GM12878 (cell line): ENCODE measurements around the gene TSC22D1. TPM values are rescaled to one million over a fixed set of nuclear protein-coding genes. Genes with fewer than 3 reads are reported as not detected.

Experiments
- ATAC-seq: fragments of 200-7000 bp; cut with Tn5 transposase; 3 replicates; pipeline ENCODE4 v1.9.1; 2020; ENCODE audit warnings: mild to moderate bottlenecking, moderate library complexity
- BruUV-seq: library from RNA; stranded (reverse); fragments of 400-500 nt; replicated peaks from 2 replicates; lab custom pipeline; 2021; lab: Mats Ljungman, UMichigan
- CTCF ChIA-PET: fragments of 300-600 bp; sonication (Branson Sonifier 250); formaldehyde crosslinking; extraction: SDS; loops from one replicate; lab custom pipeline; 2021; ENCODE audit warnings: inconsistent platforms; lab: Yijun Ruan, JAX
- POLR2A ChIA-PET: fragments of 350-600 bp; formaldehyde crosslinking; extraction: SDS; loops from one replicate; lab custom pipeline; 2021; ENCODE audit warnings: inconsistent platforms; lab: Charles Lee
- RAD21 ChIA-PET: fragments of 300-600 bp; sonication (Branson Sonifier 250); formaldehyde crosslinking; loops from one replicate; lab custom pipeline; 2023; ENCODE audit warnings: antibody characterized with exemption; ENCODE audit not compliant: unreplicated experiment; lab: Charles Lee
- SMC1A ChIA-PET: fragments of 300-600 bp; sonication (Branson Sonifier 250); formaldehyde crosslinking; loops from one replicate; lab custom pipeline; 2023; ENCODE audit not compliant: unreplicated experiment, uncharacterized antibody; lab: Charles Lee
- DNase-seq: peaks from one replicate; pipeline ENCODE4 v3.0.0-alpha.2; 2011; ENCODE audit warnings: low read depth, low spot score
- FAIRE-seq: peaks from 3 replicates; lab custom pipeline; 2011; peaks lifted over from hg19 to GRCh38; lab: Jason Lieb, UNC
- H2AFZ ChIP-seq: 2 replicates; pipeline ENCODE4 v1.6.0; 2011; ENCODE audit warnings: low read depth, low read length, control low read depth; ENCODE audit not compliant: control insufficient read depth
- H3K27ac ChIP-seq: 2 replicates; pipeline ENCODE4 v1.5.1; 2011; ENCODE audit warnings: control low read depth; ENCODE audit not compliant: control insufficient read depth, insufficient read depth
- H3K27me3 ChIP-seq, 2 experiments: replicated peaks in 1 of 2; 2 replicates each; pipeline versions ENCODE4 v1.6.0 to v1.6.1; 2011; ENCODE audit warnings: low read length in 1 of 2; ENCODE audit not compliant: control insufficient read depth in 2 of 2, insufficient read depth in 2 of 2
- H3K36me3 ChIP-seq, 2 experiments: 2 replicates each; pipeline ENCODE4 v1.5.1; 2011; ENCODE audit warnings: low read length in 1 of 2; ENCODE audit not compliant: control insufficient read depth in 2 of 2, insufficient read depth in 2 of 2
- H3K4me1 ChIP-seq: 2 replicates; pipeline ENCODE4 v1.6.1; 2011; ENCODE audit warnings: mild to moderate bottlenecking, low read length, moderate library complexity, mixed read lengths; ENCODE audit not compliant: control insufficient read depth, insufficient read depth
- H3K4me2 ChIP-seq: 2 replicates; pipeline ENCODE4 v1.6.0; 2011; ENCODE audit warnings: control low read depth; ENCODE audit not compliant: control insufficient read depth, insufficient read depth
- H3K4me3 ChIP-seq: fragments of 200-600 bp; sonication (generic); 2 replicates; pipeline ENCODE4 v1.5.1; 2016
- H3K79me2 ChIP-seq: 2 replicates; pipeline ENCODE4 v1.6.0; 2011; ENCODE audit warnings: low read length; ENCODE audit not compliant: control insufficient read depth, insufficient read depth
- H3K9ac ChIP-seq: 2 replicates; pipeline ENCODE4 v1.8.0; 2011; ENCODE audit warnings: low read length, control low read depth, mixed read lengths; ENCODE audit not compliant: control insufficient read depth, insufficient read depth
- H3K9me3 ChIP-seq: replicated peaks from 3 replicates; pipeline ENCODE4 v1.5.1; 2011; ENCODE audit warnings: mild to moderate bottlenecking, low read length; ENCODE audit not compliant: control insufficient read depth, insufficient read depth
- H4K20me1 ChIP-seq: 2 replicates; pipeline ENCODE4 v1.6.0; 2011; ENCODE audit not compliant: control insufficient read depth, insufficient read depth
- CEBPB ChIP-seq, 2 experiments: fragments of 150-350 bp in 1 of 2; IDR thresholded peaks; 2 replicates each; pipeline ENCODE4 v1.6.1; 2012 to 2014; ENCODE audit warnings: low read depth in 2 of 2, low read length in 2 of 2, borderline replicate concordance in 1 of 2, inconsistent platforms in 1 of 2
- CEBPZ ChIP-seq: fragments of 150-350 bp; IDR thresholded peaks from 2 replicates; pipeline ENCODE4 v1.6.1; 2016; ENCODE audit warnings: low read depth, low read length
- ESRRA ChIP-seq: IDR thresholded peaks from 2 replicates; pipeline ENCODE4 v1.6.1; 2012; ENCODE audit warnings: mild to moderate bottlenecking, low read length, improper control_type of control experiment
- IKZF1 ChIP-seq: fragments of 450-650 bp; conservative IDR thresholded peaks from 2 replicates; pipeline ENCODE4 v1.6.1; 2017; ENCODE audit warnings: antibody characterized with exemption, mild to moderate bottlenecking
- MEF2A ChIP-seq: IDR thresholded peaks from 2 replicates; pipeline ENCODE4 v1.6.1; 2011; ENCODE audit warnings: low read depth, mild to moderate bottlenecking, low read length, moderate library complexity; ENCODE audit not compliant: insufficient read depth
- MXI1 ChIP-seq: fragments of 150-350 bp; IDR thresholded peaks from 2 replicates; pipeline ENCODE4 v1.6.1; 2011; ENCODE audit warnings: low read depth, mild to moderate bottlenecking, inconsistent platforms, low read length, improper control_type of control experiment
- MYC ChIP-seq: IDR thresholded peaks from 2 replicates; pipeline ENCODE4 v1.6.1; 2011; ENCODE audit warnings: mild to moderate bottlenecking, low read length, moderate library complexity, inconsistent platforms; ENCODE audit not compliant: insufficient read depth, insufficient replicate concordance, insufficient read length, severe bottlenecking
- POLR2AphosphoS5 ChIP-seq: IDR thresholded peaks from 2 replicates; pipeline ENCODE4 v1.6.1; 2011; ENCODE audit warnings: mild to moderate bottlenecking, low read length, inconsistent platforms
- RAD51 ChIP-seq: fragments of 450-650 bp; IDR thresholded peaks from 2 replicates; pipeline ENCODE4 v1.6.1; 2016; ENCODE audit warnings: moderate library complexity, mild to moderate bottlenecking, inconsistent platforms
- SMARCA5 ChIP-seq: fragments of 450-650 bp; IDR thresholded peaks from 2 replicates; pipeline ENCODE4 v1.6.1; 2017; ENCODE audit warnings: mild to moderate bottlenecking
- SREBF2 ChIP-seq: IDR thresholded peaks from 2 replicates; pipeline ENCODE4 v1.6.1; 2012; ENCODE audit warnings: mild to moderate bottlenecking, low read length
- YY1 ChIP-seq: IDR thresholded peaks from 2 replicates; pipeline ENCODE4 v1.6.1; 2011; ENCODE audit warnings: low read depth, mild to moderate bottlenecking, low read length
- WGBS: methylation state at CpG from one replicate; pipeline ENCODE4 v1.1.6; 2016; ENCODE audit warnings: low lambda C conversion rate; ENCODE audit not compliant: insufficient replicate concordance, insufficient coverage; ENCODE audit errors: missing lambda C conversion rate; 5-methylcytosine and 5-hydroxymethylcytosine counted together
- in situ Hi-C: fragments of 300-500 bp; cut with MboI; formaldehyde crosslinking; loops from 9 replicates; pipeline ENCODE4 v1.14.3; 2018; ENCODE audit warnings: mixed read lengths
- intact Hi-C: fragments of 100-400 bp; cut with micrococcal nuclease; formaldehyde crosslinking; loops from one replicate; pipeline ENCODE4 v1.14.2; 2022; ENCODE audit not compliant: unreplicated experiment
- polyA plus RNA-seq, 11 experiments: library from polyadenylated mRNA; depleted of rRNA in 4 of 11; unstranded in 6 of 11; stranded (reverse) in 5 of 11; fragments of >200 nt; fragmentation: Nextera tagmentation in 4 of 11; fragmentation: Illumina TruSeq in 1 of 11; extraction: Ambion mirVana in 4 of 11; extraction: Trizol in 1 of 11; gene quantifications; 1 replicate in 1 of 11; 2 replicates in 10 of 11; pipeline versions ENCODE4 v1.2.1 to v1.2.3, GENCODE V29; 2011 to 2016; ENCODE audit warnings: inconsistent platforms in 2 of 11, missing spikeins in 2 of 11, low read depth in 1 of 11
- total RNA-seq, 4 experiments: library from RNA; depleted of rRNA in 3 of 4; stranded (reverse); fragments of >200 nt in 3 of 4; fragmentation: Illumina TruSeq in 1 of 4; extraction: Trizol in 1 of 4; gene quantifications; 2 replicates each; pipeline versions ENCODE4 v1.2.1 to v1.2.3, GENCODE V29; 2013 to 2021
- TF ChIP-seq, protein P1 (sequence below): fragments of 450-650 bp; conservative IDR thresholded peaks from 2 replicates; pipeline ENCODE4 v1.6.1; 2017; ENCODE audit warnings: mild to moderate bottlenecking, moderate library complexity

The TSC22D1 gene
- total and polyA plus RNA-seq, 10 of the 15 experiments (the other 5 are each of a cell fraction or from before 2014, with no cell fraction given) = 0.37 to 15.7 (median 7.5) TPM

- Histone ChIP-seq H3K4me2 (no peak overlapping the region), H3K79me2 (no peaks in the 10 kb centered on the region), H3K4me3 (no peak overlapping the region), H3K27ac (no peak overlapping the region), H3K9ac (no peak overlapping the region), H2AFZ (no peak overlapping the region), H3K9me3 (no peaks in the 10 kb centered on the region), H3K36me3 (no peaks in the 10 kb centered on the region), H3K4me1 (no peaks in the 10 kb centered on the region), H4K20me1 (no peaks in the 10 kb centered on the region)
- WGBS = 17% methylated on average over 8 of the region's 8 CpGs
- in situ Hi-C loops (no loop called here), intact Hi-C loops (no loop called here)
- SMC1A ChIA-PET = no interaction called here
- RAD21 ChIA-PET = no interaction called here
- DNase-seq = no peak
- no TSS peak for BruUV-seq
- no peak for FAIRE-seq
- ATAC-seq = no peak
- CTCF ChIA-PET = no interaction called here
- TF ChIP-seq POLR2AphosphoS5 = no peak
- TF ChIP-seq, all 136 proteins: peak for 0
- POLR2A ChIA-PET = no interaction called here
- peaks cover 2 to 3% of the 10 kb centered on the region in 2 experiments; a peak in 2 of 4 replicates for H3K27me3 ChIP-seq
These were observed 182.7 kb downstream of the TSC22D1 start for GRCh38 chr13:44393391-44393790.

DNA sequence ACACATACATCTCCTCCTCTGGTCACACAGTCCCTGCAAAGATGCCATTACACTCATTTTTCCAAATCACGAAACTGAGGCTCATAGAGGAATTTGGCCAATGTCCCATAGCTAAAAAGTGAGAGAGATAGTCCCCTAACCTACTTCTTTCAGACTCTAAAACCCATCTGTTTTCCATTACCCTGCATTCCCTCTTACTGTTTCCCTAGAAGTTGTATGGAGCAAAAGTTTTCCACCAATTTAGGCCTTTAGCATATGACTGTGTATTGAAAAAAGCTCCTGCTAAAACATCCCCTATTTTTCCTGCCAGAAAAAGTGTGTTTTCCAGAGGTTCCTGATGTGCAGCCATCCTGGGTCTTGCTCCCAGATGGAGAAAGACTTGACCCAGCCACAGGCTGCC lies 186.3 kb downstream of the TSC22D1 start:
- H3K79me2 ChIP-seq = no peaks in the 10 kb centered on the region
- ChIA-PET SMC1A (no interaction called here), POLR2A (no interaction called here), RAD21 (no interaction called here), CTCF (no interaction called here)
- H3K27ac ChIP-seq = no peak overlapping the region
- FAIRE-seq (no peak), DNase-seq (no peak), ATAC-seq (no peak)
- BruUV-seq = no TSS peak
- no peak overlapping the region for H2AFZ ChIP-seq
- H4K20me1 ChIP-seq = no peaks in the 10 kb centered on the region
- no peak overlapping the region for H3K9ac ChIP-seq
- intact Hi-C loops (no loop called here), in situ Hi-C loops (no loop called here)
- TF ChIP-seq YY1 = no peak
- TF ChIP-seq MEF2A = no peak
- no peak for TF ChIP-seq MXI1
- TF ChIP-seq RAD51 = no peak
- no peak for TF ChIP-seq CEBPZ
- no peak for TF ChIP-seq SREBF2
- TF ChIP-seq ESRRA = no peak
- no peak for TF ChIP-seq SMARCA5
- TF ChIP-seq, protein P1, sequence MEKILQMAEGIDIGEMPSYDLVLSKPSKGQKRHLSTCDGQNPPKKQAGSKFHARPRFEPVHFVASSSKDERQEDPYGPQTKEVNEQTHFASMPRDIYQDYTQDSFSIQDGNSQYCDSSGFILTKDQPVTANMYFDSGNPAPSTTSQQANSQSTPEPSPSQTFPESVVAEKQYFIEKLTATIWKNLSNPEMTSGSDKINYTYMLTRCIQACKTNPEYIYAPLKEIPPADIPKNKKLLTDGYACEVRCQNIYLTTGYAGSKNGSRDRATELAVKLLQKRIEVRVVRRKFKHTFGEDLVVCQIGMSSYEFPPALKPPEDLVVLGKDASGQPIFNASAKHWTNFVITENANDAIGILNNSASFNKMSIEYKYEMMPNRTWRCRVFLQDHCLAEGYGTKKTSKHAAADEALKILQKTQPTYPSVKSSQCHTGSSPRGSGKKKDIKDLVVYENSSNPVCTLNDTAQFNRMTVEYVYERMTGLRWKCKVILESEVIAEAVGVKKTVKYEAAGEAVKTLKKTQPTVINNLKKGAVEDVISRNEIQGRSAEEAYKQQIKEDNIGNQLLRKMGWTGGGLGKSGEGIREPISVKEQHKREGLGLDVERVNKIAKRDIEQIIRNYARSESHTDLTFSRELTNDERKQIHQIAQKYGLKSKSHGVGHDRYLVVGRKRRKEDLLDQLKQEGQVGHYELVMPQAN = no peak
- no peak for TF ChIP-seq IKZF1
- TF ChIP-seq MYC = no peak
- TF ChIP-seq CEBPB (IDR thresholded peaks at IDR 0.05; ENCODE audit: borderline replicate concordance in 1 of 2, low read depth in 2 of 2, low read length in 2 of 2) = no peak
- H3K27me3 ChIP-seq = peaks cover 3 to 4% of the 10 kb centered on the region in 2 experiments; a peak in 3 of 4 replicates
- H3K4me2 ChIP-seq = no peak overlapping the region
- 0% methylated on average over 1 of the region's 1 CpG for WGBS
- H3K4me1 ChIP-seq = no peaks in the 10 kb centered on the region
- no peaks in the 10 kb centered on the region for H3K36me3 ChIP-seq
- no peak overlapping the region for H3K4me3 ChIP-seq
- H3K9me3 ChIP-seq = no peaks in the 10 kb centered on the region
